Measurements from ENCODE around the gene AKAP14.
"Not testable (repeated sequence)": the region's sequence is repeated elsewhere in the genome, so short reads cannot be mapped to it uniquely, and the experiment has no call there.

Gene AKAP14

DNA sequence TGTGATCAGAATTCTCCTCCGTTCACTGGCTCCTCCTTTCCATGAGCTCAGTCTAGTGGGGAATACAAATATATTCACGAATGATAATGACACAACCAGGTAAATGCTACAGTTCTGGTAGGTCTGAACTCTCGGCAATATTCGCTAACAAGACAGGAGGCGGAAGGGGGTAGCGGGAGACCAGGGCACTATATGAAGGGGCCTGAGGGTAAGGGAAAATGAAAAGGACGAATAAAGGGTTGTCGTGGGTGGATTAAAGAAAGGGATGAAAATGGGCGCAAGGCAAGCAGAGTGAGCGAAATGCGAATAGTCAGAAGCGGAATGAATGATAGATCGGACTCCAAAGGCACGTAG, 47.1 kb downstream of the AKAP14 start:
- no peak for DNase-seq (ENCODE audit: extremely low read depth, insufficient read length)
- H3K36me3 ChIP-seq (ENCODE audit: control insufficient read depth, insufficient read depth, low read length): no peaks in the 10 kb centered on the region
- H3K4me3 ChIP-seq (replicated peaks; ENCODE audit: low read depth, low read length): peak overlapping the region; percentile 75
- TF ChIP-seq, protein P1, sequence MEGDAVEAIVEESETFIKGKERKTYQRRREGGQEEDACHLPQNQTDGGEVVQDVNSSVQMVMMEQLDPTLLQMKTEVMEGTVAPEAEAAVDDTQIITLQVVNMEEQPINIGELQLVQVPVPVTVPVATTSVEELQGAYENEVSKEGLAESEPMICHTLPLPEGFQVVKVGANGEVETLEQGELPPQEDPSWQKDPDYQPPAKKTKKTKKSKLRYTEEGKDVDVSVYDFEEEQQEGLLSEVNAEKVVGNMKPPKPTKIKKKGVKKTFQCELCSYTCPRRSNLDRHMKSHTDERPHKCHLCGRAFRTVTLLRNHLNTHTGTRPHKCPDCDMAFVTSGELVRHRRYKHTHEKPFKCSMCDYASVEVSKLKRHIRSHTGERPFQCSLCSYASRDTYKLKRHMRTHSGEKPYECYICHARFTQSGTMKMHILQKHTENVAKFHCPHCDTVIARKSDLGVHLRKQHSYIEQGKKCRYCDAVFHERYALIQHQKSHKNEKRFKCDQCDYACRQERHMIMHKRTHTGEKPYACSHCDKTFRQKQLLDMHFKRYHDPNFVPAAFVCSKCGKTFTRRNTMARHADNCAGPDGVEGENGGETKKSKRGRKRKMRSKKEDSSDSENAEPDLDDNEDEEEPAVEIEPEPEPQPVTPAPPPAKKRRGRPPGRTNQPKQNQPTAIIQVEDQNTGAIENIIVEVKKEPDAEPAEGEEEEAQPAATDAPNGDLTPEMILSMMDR (IDR thresholded peaks at IDR 0.05; ENCODE audit: insufficient read depth, low read length, poor library complexity, severe bottlenecking): no peak
- no peaks in the 10 kb centered on the region for H3K27me3 ChIP-seq (replicated peaks; ENCODE audit: control insufficient read depth, insufficient read depth, low read length)

DNA sequence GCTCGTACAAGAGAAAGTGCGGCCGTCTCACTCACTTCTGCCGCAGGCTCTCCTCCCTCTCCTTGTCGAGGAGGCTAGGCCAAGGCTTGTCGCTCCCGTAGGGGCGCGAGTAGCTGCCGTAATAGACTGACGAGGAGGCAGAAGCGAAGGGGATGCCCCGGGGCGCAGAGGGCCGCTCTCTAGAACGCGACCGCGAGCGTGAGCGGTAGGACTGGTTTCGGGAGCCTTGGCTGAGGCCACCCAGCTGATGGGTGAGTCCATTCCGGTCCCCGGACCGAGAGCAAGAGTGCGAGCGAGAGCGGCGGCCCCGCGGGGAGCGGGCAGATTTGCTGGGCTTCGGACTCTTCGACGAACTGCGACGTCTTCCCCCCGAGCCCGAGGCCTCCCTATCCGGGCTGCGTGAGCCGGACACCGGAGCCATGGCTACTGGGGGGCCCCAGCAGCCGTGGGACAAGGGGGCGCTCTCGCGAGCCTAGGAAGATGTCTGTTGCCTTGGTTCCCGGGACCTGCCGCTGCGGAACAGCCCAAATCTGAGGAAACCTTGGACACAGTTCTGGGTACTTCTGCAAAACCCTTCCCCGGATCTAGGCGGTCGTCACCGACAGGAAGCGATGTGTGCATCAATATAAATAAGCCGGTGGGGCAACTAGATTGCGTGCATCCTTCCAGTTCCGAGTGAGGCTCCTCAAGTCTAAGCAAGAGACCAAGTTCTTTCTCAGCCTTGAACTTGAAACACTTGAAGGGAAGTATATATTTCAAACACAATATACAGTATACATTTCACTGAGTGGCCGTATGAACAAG, 47.7 kb downstream of the AKAP14 start, which contains the start of gene NKAP:
Gene NKAP, minus strand, starts transcription at position 567 of the 804 bp plus-strand sequence. Its CDS starts 146 bp downstream, at position 421.
- Histone ChIP-seq H3K36me3 (ENCODE audit: control insufficient read depth, insufficient read depth, low read length) (no peaks in the 10 kb centered on the region), H3K4me3 (replicated peaks; ENCODE audit: low read depth, low read length) (peak within 1 kb of the TSS; percentile 75)
- TF ChIP-seq, protein P1 (IDR thresholded peaks at IDR 0.05; ENCODE audit: insufficient read depth, low read length, poor library complexity, severe bottlenecking): no peak

DNA sequence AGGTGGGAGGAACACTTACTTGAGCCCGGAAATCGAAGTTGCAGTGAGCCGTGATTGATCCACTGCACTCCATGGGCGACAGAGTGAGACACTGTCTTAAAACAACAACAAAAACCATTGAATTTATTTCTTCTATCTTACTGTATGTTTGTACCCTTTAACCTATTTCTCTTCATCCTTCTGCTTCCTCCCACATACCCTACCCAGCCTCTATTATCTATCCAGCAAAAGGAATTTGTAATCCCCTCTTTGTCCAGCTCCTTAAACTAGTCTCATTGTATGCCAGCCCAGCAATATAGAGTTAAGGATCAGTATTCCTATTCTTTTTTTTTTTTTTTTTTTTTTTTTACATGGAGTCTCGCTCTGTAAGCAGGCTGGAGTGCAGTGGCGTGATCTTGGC, 49.8 kb downstream of the AKAP14 start:
- H3K4me3 ChIP-seq (replicated peaks; ENCODE audit: low read depth, low read length): no peak overlapping the region
- no peaks in the 10 kb centered on the region for H3K27me3 ChIP-seq (replicated peaks; ENCODE audit: control insufficient read depth, insufficient read depth, low read length)
- TF ChIP-seq, protein P1 (IDR thresholded peaks at IDR 0.05; ENCODE audit: insufficient read depth, low read length, poor library complexity, severe bottlenecking): no peak
- H3K36me3 ChIP-seq (ENCODE audit: control insufficient read depth, insufficient read depth, low read length): no peaks in the 10 kb centered on the region
- no peak for DNase-seq (ENCODE audit: extremely low read depth, insufficient read length)

More for the DNA sequence above, 47.7 kb downstream of the AKAP14 start, which contains the start of gene NKAP:
- H3K27me3 ChIP-seq (replicated peaks; ENCODE audit: control insufficient read depth, insufficient read depth, low read length): no peaks in the 10 kb centered on the region
- DNase-seq (ENCODE audit: extremely low read depth, insufficient read length): peak; percentile 83

DNA sequence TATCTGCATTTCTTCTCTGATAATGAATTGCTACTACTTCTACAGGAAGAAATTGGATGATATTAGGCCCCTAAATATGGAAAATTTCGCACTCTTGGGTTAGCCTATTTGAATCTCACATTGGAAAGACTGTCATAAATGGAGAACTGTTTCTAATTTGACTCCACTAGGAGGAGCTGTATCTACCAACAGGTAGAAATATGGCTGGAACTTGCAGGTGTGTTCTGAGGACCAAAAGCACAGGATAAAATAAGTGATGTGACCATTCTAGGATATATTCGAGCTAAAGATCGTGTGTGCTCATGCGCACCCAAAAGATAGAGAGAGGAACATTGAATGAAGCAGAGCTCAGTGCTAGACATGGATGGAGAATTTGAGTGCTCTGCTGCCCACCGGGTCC, 52.7 kb downstream of the AKAP14 start:
- no peak for DNase-seq (ENCODE audit: extremely low read depth, insufficient read length)
- TF ChIP-seq, protein P1 (IDR thresholded peaks at IDR 0.05; ENCODE audit: insufficient read depth, low read length, poor library complexity, severe bottlenecking): peak; percentile 31
- no peak overlapping the region for H3K4me3 ChIP-seq (replicated peaks; ENCODE audit: low read depth, low read length)
- no peaks in the 10 kb centered on the region for H3K36me3 ChIP-seq (ENCODE audit: control insufficient read depth, insufficient read depth, low read length)
- no peaks in the 10 kb centered on the region for H3K27me3 ChIP-seq (replicated peaks; ENCODE audit: control insufficient read depth, insufficient read depth, low read length)

DNA sequence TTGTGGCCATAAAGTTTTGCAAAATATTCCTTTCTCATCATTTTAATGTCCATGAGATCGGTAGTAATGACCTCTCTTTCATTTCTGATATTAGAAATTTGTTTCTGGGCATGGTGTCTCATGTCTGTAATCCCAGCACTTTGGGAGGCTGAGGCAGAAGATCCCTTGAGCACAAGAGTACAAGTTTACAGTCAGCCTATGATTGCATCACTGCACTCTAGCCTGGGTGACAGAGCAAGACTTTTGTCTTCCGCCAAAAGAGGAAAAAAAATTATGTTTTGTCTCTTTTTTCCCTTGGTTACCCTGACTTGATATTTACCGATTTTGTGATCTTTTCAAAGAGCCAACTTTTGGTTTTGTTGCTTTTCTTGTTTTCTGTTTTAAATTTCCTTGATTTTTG, 58.7 kb downstream of the AKAP14 start:
- TF ChIP-seq, protein P1 (IDR thresholded peaks at IDR 0.05; ENCODE audit: insufficient read depth, low read length, poor library complexity, severe bottlenecking): no peak
- Histone ChIP-seq H3K4me3 (replicated peaks; ENCODE audit: low read depth, low read length) (no peak overlapping the region), H3K36me3 (ENCODE audit: control insufficient read depth, insufficient read depth, low read length) (no peaks in the 10 kb centered on the region), H3K27me3 (replicated peaks; ENCODE audit: control insufficient read depth, insufficient read depth, low read length) (no peaks in the 10 kb centered on the region)
- no peak for DNase-seq (ENCODE audit: extremely low read depth, insufficient read length)

DNA sequence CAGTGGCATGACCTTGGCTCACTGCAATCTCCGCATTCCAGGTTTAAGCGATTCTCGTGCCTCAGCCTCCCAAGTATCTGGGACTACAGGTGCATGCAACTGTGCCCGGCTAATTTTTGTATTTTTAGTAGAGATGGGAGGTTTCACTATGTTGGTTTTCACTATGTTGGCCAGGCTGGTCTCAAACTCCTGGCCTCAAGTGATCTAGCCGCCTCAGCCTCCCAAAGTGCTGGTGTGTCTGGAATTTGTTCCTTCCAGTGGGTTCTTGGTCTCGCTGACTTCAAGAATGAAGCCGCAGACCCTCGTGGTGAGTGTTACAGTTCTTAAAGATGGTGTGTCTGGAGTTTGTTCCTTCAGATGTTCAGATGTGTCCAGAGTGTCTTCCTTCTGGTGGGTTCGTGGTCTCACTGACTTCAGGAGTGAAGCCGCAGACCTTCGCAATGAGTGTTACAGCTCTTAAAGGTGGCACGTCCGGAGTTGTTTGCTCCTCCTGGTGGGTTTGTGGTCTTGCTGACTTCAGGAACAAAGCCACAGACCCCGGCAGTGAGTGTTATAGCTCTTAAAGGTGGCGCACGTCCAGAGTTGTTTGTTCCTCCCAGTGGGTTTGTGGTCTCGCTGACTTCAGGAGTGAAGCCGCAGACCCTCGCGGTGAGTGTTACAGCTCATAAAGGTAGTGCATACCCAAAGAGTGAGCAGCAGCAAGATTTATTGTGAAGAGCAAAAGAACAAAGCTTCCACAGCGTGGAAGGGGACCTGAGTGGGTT, 60.3 kb downstream of the AKAP14 start:
- DNase-seq (ENCODE audit: extremely low read depth, insufficient read length); H3K4me3 ChIP-seq (replicated peaks; ENCODE audit: low read depth, low read length); H3K36me3 ChIP-seq (ENCODE audit: control insufficient read depth, insufficient read depth, low read length); H3K27me3 ChIP-seq (replicated peaks; ENCODE audit: control insufficient read depth, insufficient read depth, low read length): not testable (repeated sequence)

Measured in GM06990 (cell line).